Mesothelial cell of epicardium (in vitro differentiated cells): ENCODE measurements around the gene HADHA. TPM values are rescaled to one million over a fixed set of nuclear protein-coding genes. Genes with fewer than 3 reads are reported as not detected.
A peak's percentile ranks its signal among the peaks of the same experiment; 100 is the strongest.

Experiments
- DNase-seq, 2 experiments: peaks; one replicate each; pipeline ENCODE4 v3.0.0; 2021; ENCODE audit warnings: low spot score in 2 of 2; ENCODE audit not compliant: unreplicated experiment in 2 of 2
- H3K27ac Mint-ChIP-seq: 2 replicates; pipeline ENCODE4 v1.8.0; 2021; ENCODE audit warnings: mixed read lengths
- H3K27me3 Mint-ChIP-seq: 2 replicates; pipeline ENCODE4 v1.8.0; 2021; ENCODE audit warnings: low read depth, mixed read lengths
- H3K36me3 Mint-ChIP-seq: 2 replicates; pipeline ENCODE4 v1.8.0; 2021; ENCODE audit warnings: mixed read lengths
- H3K4me1 Mint-ChIP-seq: 2 replicates; pipeline ENCODE4 v1.8.0; 2021; ENCODE audit warnings: mixed read lengths
- H3K4me3 Mint-ChIP-seq: 2 replicates; pipeline ENCODE4 v1.8.0; 2021; ENCODE audit warnings: mild to moderate bottlenecking, moderate library complexity, mixed read lengths
- H3K9me3 Mint-ChIP-seq: 2 replicates; pipeline ENCODE4 v1.8.0; 2021; ENCODE audit warnings: mixed read lengths
- CTCF ChIP-seq: fragments of 200-600 bp; sonication (generic); IDR thresholded peaks from one replicate; pipeline ENCODE4 v1.5.0; 2021; ENCODE audit warnings: antibody characterized with exemption; ENCODE audit not compliant: unreplicated experiment
- total RNA-seq: library from RNA; stranded (reverse); gene quantifications from 3 replicates; pipeline ENCODE4 v1.2.1, GENCODE V29; 2021

Gene HADHA
- total RNA-seq, 1 donor from 2014 or later = 100 TPM

GRCh38 chr2:26245231-26245732, 850 bp upstream of the HADHA start:
- H3K27me3 Mint-ChIP-seq = no peaks in the 10 kb centered on the region
- peak overlapping the region; percentile 100 for H3K27ac Mint-ChIP-seq
- peaks cover 38% of the 10 kb centered on the region for H3K4me1 Mint-ChIP-seq
- TF ChIP-seq CTCF = no peak
- no peaks in the 10 kb centered on the region for H3K36me3 Mint-ChIP-seq
- DNase-seq = peak in 1 of 2 experiments; percentile 23
- H3K9me3 Mint-ChIP-seq = no peaks in the 10 kb centered on the region
- H3K4me3 Mint-ChIP-seq = peak overlapping the region; percentile 93

- no peaks in the 10 kb centered on the region for H3K9me3 Mint-ChIP-seq
- peak overlapping the region; percentile 93 for H3K4me3 Mint-ChIP-seq
- peak in 1 of 2 experiments; percentile 48 for DNase-seq
- H3K4me1 Mint-ChIP-seq = peaks cover 38% of the 10 kb centered on the region
- H3K27ac Mint-ChIP-seq = peak overlapping the region; percentile 100
- no peaks in the 10 kb centered on the region for H3K36me3 Mint-ChIP-seq
- H3K27me3 Mint-ChIP-seq = no peaks in the 10 kb centered on the region
- TF ChIP-seq CTCF = no peak
Measured at GRCh38 chr2:26243470-26244308, 743 bp downstream of the HADHA start.

GRCh38 chr2:26241928-26242436, 2.5 kb downstream of the HADHA start:
- DNase-seq = no peak
- Mint-ChIP-seq H3K27me3 (no peaks in the 10 kb centered on the region), H3K27ac (peak overlapping the region; percentile 85), H3K36me3 (no peaks in the 10 kb centered on the region), H3K9me3 (no peaks in the 10 kb centered on the region), H3K4me1 (peaks cover 35% of the 10 kb centered on the region), H3K4me3 (peak overlapping the region; percentile 93)
- TF ChIP-seq CTCF = no peak

- H3K27me3 Mint-ChIP-seq = no peaks in the 10 kb centered on the region
- no peak for DNase-seq
- no peak overlapping the region for H3K27ac Mint-ChIP-seq
- H3K36me3 Mint-ChIP-seq = peaks cover 15% of the 10 kb centered on the region
- H3K4me1 Mint-ChIP-seq = peaks cover 18% of the 10 kb centered on the region
- TF ChIP-seq CTCF = no peak
- H3K4me3 Mint-ChIP-seq = no peak overlapping the region
- H3K9me3 Mint-ChIP-seq = no peaks in the 10 kb centered on the region
Measured at GRCh38 chr2:26238311-26238958, 6.0 kb downstream of the HADHA start.

- no peak for TF ChIP-seq CTCF
- Mint-ChIP-seq H3K27ac (no peak overlapping the region), H3K36me3 (peaks cover 17% of the 10 kb centered on the region), H3K27me3 (no peaks in the 10 kb centered on the region), H3K4me1 (peaks cover 14% of the 10 kb centered on the region), H3K4me3 (no peak overlapping the region), H3K9me3 (no peaks in the 10 kb centered on the region)
- DNase-seq = no peak
Measured at GRCh38 chr2:26237868-26238267, 6.6 kb downstream of the HADHA start.
